Right lobe of liver (tissue), 4 donors: Measurements from ENCODE around the gene HLF.

Source experiments
- CTCF ChIP-seq, 4 donors: fragments of 200-600 bp in 3 of 4; fragments of 450-650 bp in 1 of 4; IDR thresholded peaks; one replicate each; pipeline versions ENCODE4 v1.5.1 to v1.8.0; 2016 to 2022; ENCODE audit warnings: antibody characterized with exemption in 4 of 4, mild to moderate bottlenecking in 2 of 4
- POLR2A ChIP-seq: fragments of 450-650 bp; IDR thresholded peaks from one replicate; pipeline ENCODE4 v1.6.1; 2017; ENCODE audit warnings: antibody characterized with exemption, mild to moderate bottlenecking
- donor health status: DM: no; HTN: no; CAD: no.
- donor health status: DM: no; HTN: no; CAD: no.
- donor health status: DM: no; HTN: yes; CAD: no.

DNA sequence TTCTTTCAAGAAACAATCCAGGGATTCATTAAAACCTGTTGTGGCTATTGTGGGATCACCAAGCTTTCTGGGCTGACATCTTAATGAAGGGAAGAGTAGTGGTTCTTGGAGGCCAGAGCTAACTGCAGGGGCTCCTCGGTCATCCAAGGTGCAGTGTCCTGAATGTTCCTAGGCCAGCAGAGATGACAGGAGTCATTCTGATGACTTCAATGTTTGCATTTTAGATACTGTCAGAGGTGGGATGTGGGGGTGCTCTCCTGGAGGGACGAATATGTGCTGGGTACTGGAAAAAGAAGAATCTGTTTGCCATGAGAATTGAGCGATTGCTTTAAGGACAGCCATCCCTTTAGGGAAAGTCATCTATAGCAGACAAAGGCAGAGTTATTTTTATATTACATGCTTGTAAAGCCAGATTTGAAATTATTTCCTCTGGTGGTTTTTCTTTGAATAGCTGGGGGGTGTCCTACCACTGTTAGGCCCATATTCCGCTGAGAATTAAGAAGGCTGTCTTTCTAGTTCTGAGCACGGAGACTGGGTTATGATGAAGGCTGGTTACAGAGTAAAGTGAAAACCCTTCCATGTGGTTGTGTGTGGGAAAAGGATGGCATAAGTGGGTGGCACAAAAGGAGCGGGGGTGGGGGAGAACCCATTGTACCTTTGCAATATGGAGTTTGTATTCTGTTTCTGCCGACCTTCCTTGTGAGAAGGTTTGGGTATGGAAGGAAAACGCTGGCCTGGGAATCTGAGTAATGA is 7.4 kb downstream of the HLF start:
- TF ChIP-seq CTCF (IDR thresholded peaks at IDR 0.05) (no peak), POLR2A (no peak)
